Activated CD4-positive, alpha-beta T cell treated with anti-CD3 and anti-CD28 coated beads, Interleukin-2, amount 50 U/mL, for 24 hours (primary cell): ENCODE results near the gene IL4I1.

ENCODE experiments used
- DNase-seq, 2 donors: peaks; one replicate each; pipeline ENCODE4 v3.0.0-alpha.2; 2020; ENCODE audit warnings: low read depth in 1 of 2, low spot score in 1 of 2

Gene IL4I1

DNA sequence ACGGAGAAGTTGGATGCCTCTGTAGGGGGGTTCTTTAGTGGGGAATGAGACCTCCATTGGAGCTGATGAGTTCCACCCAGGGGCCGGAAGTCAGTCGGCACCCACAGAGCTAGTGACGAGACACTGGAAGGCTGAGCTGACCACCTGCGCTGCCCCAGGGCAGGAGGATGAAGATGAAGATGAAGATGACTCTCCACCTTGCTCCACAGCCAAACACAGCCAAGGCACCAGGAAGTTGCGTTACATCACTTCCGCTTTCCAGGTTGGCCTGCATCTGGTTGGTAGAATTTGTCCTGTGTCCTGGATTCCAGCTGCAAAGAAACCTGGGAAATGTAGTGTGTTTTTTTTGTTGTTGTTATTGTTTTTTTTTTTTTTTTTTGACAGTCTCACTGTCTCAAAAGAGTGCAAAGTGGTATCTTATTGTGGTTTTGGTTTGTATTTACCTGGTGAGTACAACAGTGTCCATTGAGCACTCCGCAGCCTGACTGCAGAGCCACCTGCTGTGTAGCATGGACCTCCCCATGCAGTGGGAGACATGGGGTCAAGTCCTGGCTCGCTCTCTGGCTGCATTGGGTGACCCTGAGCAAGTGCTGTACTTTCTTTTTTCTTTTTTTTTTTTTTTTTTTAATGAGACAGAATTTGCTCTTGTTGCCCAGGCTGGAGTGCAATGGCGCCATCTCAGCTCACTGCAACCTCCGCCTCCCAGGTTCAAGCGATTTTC is 17.3 kb downstream of the IL4I1 start:
- no peak for DNase-seq

DNA sequence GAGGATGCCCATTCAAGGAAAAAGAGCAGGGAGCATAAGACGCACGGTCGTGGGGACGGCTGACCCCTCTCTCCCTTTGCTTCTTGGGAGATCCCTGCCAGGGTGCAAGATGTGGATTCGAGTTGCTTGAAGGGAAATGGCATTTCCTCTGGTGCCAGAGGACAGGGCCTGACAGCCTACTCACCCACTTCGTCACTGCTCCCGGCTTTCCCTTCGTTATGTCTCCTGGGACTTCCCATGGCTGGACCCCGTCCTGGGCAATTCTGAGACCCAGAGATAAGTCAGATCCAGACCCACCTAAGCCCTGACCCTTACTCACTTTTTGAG is 18.0 kb downstream of the IL4I1 start:
- no peak for DNase-seq

DNA sequence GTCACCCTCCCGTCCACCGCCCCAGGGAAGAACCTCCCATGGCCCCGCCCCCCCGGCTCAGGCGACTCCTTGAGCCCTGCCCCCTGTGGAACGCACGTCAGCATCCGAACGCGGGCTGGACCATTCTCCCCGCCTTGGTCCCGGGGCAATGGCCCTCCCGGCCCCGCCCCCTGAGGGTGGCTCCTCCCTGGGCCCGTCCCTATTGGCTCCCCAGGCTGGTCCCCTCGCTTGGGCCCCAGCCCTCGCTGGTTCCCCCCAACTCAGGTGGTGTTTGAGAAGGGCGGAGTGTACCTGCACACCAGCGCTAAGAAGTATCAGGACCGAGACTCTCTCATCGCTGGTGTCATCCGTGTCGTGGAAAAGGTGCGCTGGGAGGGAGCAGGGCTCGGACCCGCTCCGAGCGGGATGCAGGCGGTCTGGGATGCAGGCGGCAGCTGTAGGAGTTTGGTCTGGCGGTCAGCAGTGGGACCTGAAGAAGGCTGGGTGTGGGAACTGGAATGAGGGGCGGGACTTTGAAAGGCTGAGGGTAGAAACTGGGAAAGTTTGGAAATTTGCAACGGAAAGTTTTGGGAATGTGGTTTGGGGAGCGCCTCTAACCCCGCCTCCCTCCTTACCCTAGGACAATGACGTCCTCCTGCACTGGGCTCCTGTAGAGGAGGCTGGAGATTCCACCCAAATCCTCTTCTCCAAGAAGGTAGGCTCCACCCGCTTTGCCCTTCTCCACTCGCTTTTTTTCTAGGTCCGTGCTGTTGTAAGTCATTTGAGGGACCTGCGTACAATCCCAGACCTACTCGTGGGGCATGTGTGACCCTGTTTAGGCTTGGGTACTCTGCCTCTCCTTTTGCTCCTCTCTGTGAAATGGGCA is 18.6 kb downstream of the IL4I1 start:
- peak in 1 of 2 donors; percentile 98 for DNase-seq

DNA sequence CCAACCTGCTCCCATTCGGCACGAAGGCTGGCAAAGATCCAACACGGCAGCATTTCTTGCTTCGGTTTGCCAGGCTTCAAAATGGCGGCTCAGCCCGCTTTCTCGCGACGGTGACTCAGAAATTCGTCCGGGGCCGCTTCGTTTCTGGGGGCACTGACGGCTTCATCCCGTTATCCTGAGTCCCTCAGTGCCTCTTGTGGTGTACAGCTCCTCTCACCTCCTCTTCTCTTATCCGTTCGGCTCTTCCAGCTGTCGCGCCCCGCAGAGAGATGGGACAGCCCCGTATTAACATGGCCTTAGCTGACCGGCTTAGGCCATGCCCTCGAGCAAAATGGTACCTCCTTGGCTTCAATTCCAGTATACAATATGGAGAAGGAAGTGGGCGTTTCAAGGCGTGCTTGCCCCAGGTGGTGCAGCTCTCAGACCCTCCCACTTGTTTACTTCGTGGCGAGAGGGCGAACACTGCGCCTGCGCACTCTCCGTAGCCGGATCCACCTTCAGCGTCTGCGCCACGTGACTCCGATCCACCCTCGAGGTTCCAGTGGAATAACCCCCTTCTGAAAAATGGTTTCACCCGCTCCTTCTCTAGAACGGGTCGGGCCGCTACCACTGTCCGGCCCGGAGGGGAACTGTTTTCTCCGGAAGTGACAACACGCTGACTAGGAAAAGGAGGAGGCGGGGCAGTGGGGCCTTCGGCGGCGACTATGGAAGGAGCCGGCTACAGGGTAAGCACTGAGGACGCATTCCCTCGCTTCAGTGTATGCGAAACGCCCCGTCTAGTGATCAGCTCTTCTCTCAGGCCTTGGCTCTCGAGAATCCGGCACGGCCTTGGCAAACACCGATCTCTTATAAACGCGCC is 19.4 kb downstream of the IL4I1 start, which contains the start of the genes AKT1S1 and TBC1D17:
AKT1S1 (minus strand) TSS at position 336 of the 859 bp plus-strand sequence. CDS start 4,060 bp downstream, outside the sequence.
TBC1D17 (plus strand) TSS at position 683 of the 859 bp plus-strand sequence; CDS start at position 705, 22 bp downstream.
- DNase-seq = peak; percentile 94 to 99

DNA sequence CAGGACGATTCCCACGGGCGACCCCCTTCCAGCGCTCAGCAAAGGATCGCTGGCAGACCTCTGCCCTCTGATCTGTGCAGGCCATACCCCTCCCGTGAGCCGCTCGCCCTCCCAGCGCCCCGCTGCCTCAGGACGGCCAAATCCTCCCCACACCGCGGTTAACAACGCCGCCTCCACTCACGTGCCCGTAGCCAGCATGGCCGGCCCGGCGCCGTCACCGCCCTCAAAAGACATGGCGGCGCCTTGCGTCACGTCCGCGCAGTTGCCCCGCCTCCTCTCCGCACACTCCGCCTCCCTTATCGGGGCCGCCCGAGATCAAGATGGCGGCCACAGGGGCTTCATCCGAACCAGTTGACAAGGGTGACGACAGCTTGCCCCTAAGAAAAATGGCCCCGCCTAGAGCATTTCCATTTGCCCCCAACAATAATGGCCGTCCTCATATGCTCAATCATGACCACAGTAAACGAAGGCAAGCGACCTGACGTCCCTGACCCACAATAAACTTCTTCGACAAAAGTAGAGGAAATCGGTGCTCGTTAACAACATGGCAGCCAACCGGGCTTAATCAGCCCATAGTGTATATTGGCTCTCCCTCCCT is 20.2 kb downstream of the IL4I1 start:
- peak; percentile 93 to 97 for DNase-seq

DNA sequence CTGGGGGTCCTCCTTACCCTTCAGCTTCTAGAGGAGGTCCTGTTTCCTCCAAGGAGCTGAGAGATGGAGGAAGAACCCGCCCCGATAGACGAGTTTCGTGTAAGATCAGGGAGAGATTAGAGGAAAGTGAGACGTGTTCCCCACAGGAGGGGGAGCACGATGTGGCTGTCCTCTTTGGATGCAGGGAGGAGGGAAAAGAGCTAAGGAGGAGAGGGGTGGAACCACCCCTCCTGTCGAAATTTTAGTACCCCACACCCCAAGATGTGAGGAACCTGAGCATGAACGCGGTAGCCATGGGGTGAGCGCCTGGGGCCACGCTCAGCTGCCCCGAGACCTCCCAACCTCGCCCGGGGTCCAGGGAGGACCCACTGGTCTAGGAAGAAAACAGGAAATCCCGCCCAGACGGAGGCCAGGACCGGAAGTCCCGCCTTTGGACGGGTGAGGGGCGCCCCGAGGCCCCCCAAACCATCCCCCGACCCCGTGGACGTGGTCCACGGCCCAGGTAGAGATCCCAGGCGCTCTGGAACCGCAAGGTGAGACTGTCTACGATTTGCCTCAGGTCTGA is 20.7 kb downstream of the IL4I1 start:
- DNase-seq = no peak

DNA sequence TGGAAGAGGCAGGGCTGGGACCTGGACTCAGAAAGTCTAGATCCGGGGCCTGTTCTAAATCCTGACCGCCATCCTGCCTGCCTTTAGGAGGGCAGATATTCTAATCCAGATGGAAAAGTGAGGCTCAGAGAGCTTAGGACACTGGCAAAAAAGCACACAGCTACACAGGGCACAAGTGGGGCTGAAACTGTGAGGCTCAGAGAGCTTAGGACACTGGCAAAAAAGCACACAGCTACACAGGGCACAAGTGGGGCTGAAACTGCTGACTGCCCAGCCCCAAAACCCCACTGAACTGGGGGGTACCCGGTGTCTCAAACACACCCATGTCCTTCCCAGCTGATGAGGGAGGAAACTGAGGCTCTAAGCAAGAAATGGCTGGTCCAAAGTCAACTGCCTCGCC is 21.5 kb downstream of the IL4I1 start:
- no peak for DNase-seq

DNA sequence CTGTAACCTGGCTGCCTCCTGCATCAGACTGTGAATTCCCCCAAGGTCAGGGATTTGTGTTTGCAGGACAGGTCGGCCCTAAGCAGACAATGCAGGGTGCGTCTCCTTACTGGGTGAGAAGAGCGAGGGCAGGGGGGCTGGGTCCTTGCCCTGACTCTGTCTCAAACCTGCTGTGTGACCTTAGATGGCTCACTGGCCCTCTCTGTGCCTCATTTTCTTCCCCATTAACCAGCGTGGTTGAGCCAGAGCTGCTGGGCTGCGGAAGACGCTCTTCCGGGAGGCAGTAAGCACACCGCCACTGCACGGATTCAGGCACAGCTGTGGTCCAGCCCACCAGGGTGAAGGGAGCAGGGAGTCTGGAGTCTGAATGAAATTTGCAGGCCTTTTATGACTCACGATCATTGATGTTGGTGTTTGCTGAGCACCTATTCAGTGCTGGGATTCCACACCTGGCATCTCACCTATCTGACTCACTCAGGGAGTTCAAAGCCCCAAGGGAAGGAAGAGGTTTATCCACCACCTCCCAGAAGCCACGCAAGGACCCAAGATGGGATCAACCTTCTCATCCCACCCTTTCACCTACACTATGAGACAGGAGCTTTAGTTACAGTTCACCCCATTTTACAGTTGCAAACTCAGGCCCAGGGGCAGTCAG is 22.1 kb downstream of the IL4I1 start:
- no peak for DNase-seq

DNA sequence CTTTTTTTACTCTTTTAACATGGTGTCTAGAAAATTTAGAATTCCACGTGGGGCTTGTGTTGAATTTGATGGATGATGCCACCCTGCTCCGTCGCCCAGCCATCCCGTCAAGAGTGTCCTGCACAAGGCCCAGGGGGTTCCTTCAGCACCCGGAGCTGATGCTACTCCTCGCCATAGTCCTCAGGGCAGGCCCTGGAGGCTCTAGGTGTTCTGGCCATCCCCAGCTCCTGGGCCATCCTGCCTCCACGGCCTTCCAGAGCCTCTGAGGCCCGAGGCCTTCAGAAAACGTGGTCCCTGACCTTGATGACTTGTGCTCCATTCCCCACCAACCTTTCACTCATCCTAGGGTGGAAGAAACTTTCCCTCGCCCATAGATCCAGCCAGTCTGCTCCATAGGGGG is 22.9 kb downstream of the IL4I1 start:
- no peak for DNase-seq

DNA sequence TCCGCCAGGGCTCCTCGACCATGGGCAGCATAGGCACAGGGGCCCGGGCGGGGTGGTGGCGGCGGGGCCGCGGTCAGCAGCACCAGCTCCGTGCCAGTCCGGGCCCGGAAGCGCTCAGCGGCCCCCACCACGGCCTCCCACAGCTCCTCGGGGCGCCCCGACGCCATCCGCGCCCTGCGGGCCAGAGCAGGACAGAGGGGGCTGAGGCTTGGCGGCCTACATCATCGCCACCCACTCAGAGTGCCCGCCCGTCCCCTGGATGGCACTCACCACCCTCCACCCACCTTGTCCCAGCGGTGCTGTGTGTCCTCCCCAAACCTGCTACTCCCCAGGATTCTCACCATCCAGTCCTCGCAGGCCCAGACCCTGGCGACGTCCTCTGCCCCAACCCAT is 23.6 kb downstream of the IL4I1 start:
- DNase-seq = no peak

DNA sequence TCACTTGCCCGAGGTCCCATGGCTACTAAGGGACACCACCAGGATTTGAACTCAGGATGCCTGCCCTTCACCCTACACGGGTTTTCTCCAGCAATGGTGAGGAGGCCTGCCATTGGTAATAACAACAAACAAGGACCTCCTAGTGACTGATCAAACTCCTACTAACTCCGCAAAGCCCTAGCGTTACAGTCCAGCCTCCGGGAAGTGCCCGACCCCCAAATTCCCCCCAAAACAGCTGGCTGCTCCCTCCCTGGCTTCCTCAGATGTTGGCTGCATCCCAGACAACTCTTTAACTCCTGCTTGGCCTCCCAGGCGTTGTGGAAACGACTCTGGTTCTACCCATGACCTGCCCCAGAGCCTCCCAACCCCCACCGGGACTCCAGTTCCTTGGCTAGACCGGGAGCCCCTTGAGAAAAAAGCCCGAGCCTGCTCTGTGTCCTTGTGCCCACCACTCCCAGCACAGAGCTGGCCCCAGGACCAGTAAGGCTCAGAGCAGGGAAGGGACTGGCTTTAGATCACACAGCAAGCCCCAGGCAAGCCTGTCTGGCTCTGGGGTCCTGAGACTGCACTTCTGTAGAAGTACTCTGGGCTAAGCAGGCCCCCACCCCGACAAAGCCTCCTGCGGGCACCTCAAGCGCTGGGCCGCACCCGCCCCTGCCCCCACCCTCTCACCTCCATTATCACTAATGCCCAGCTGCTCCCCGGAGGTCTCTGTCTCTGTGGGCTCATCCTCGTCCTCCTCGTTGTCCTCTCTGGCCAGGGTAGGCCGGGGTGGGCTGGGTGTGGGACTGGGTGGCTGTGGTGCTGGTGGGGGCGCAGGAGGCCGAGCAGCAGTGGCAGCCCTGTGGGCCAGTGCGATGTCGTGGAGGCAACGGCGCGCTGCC is 24.2 kb downstream of the IL4I1 start:
- no peak for DNase-seq

DNA sequence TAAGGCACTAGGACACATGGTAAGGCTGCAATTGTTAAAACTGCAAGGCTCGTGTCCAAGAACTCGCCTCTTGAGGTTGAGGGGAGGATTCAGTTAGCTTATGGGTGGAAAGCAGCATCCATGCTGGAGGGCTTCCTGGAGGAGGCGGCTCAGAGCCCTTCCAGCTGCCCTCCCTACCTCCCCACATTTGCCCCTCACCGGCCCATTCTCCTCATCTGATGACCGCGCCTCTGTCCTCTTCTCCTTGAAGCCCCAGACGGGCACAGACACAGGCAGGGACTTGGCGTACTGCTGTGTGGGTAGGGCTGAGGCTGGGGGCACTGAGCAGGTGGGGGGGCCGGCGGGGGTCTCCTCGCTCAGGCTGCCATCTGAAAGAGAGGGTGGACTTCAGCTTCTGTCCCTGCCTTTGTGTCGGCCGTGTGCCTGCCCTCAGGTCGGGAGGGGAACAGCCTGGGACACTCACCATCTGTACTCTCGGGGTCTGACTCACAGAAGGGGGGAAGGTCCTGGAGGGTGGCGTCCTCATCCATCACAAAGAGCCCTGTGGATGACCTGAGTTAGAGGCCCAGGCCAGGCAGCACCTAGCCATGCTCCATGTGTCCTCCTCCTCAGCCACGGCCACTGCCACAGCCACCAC is 25.2 kb downstream of the IL4I1 start:
- no peak for DNase-seq

DNA sequence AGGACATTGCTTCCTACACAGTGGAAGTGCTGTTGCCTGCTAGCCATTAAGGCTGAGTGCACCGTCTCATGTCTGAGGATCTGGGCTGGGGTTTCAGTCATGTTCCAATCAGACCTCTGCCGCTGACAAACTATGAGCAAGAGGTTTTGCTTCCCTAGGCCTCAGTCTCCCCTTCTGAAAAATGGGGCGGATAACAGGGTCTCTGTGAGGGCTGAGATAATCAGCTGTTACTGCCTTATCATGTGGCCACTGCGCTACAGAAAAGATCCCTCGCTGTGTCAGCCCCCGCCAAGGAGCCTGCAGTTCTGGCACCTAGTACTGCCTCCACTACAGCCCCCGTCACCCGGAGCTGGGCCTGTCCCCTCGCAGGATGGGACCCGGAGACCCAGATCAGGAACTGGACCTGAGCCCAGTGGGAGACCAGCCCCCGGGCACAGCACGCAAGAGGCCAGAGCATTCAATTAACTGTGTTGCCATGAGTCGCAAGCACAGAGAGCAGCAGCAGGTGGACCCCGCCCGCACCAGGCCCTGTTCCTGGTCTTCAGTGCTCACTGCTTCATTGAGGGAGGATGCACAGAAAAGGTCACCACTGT is 26.3 kb downstream of the IL4I1 start:
- DNase-seq = no peak

DNA sequence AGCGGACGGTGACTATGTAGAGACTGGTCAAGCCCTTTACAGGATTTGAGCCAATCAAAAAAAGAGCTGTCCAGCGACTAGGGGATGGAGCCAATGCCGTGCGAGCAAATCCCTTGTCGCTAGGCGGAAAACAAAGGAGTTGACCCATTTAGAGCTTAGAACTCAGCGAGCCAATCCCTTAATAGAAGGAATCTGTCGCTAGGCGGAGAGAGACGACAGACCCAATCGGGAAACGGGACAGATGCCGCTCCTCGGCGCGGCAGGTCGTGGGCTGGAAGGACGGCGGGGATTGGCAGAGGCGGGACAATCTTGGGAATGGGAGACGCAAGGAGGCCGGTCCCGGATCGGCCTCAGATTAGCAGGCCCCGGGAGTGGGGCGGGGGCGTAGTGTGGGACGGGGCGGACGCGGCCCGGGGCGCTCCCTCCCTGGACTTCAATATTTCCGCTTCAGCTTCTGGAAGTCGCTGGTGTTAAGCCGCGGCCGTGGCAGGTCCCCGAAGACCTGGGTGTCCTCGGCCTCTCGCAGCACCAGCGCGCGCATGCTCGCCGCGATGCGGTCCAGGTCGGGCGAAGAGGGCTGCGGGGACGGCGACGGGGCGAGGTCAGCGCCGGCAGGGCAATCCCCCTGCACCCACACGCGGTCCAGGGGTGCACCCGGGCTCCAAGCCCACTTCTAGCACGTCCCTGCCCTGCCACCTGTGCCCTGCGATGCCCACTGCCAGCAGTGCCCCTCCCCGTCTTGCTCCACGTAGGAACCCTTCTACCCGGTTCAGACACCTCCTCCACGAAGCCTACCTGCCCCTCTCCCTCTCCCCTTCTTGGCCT is 27.0 kb downstream of the IL4I1 start:
- peak; percentile 68 to 89 for DNase-seq

DNA sequence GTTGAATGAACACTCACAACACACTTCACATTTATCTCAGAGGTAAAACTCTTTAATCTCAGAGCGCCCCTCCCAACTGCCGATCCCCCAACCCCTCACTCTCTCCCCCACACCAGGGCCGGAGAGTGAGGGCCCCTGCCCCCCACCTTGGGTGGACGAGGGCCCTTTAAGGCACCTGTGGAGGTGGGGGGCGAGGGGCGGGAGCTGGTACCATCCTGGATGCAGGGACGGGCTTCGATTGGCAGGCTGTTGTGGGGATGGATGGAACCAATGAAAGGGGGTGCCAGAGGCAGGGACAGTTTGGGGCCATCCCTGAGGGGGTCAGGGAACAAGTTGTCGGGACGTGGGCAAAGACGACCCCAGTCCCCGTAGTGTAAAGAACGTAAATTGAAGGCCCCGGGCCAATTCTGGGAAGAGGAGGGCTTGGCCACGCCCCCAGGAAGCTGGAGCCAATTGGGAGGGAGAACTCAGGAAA is 27.6 kb downstream of the IL4I1 start:
- no peak for DNase-seq

DNA sequence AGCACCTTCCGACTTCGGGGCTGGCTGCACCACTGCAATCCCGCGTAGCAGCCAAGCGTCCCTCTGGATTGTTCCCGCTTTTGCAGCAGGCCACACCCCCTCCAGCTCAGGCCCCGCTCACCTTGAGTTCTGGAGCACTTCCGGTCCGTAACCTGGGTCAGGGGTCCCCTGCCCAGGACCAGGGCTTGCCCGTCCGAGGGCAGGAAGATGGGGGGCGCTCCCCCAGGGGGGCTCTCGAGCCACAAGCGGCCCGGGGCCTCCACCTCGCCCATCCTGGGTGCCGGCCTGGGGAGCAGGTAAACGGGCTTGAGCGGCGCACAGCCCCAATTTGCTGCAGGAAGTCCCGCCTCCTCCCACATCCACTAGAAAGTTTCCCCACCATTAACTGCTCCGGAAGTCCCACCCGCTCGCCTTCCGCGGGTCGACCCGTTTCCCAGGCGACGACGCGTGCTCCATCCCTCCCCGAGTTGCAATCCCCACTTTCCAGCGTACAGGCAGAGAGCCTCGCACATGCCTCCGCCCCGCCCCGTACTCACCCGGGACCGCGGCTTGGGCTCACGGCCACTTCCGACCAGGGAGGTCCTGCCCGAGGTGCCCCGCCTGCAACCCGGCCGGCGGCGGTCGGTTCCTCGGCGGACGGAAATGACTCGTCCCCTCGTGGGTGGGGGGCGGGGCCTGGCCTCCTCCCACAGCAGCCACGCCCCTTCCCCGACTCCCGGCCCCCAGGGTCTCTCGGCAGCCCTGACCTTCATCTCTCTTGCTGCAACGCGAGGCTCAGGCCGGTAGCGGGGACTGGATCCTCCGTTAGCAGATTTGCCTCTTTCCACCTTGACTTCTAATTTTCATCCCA is 29.5 kb downstream of the IL4I1 start, which contains the start of gene PNKP:
PNKP (minus strand) TSS at position 644 of the 850 bp plus-strand sequence; CDS start at position 272, 372 bp downstream.
- peak; percentile 74 to 90 for DNase-seq
